PC-3 (cell line): ENCODE data around the gene KCNK16. TPM values are rescaled to one million over a fixed set of nuclear protein-coding genes. Genes with fewer than 3 reads are reported as not detected.

Experiments used
- ATAC-seq: fragments of 200-7000 bp; cut with Tn5 transposase; 2 replicates; pipeline ENCODE4 v1.9.1; 2020; ENCODE audit warnings: mild to moderate bottlenecking, moderate library complexity
- BruUV-seq: library from RNA; stranded (reverse); fragments of 400-500 nt; replicated peaks from 2 replicates; lab custom pipeline; 2021; lab: Mats Ljungman, UMichigan
- CTCF ChIA-PET: fragments of 300-600 bp; sonication (Branson Sonifier 250); formaldehyde crosslinking; loops from one replicate; lab custom pipeline; 2022; ENCODE audit warnings: antibody characterized with exemption; lab: Charles Lee
- POLR2A ChIA-PET: fragments of 300-600 bp; sonication (Branson Sonifier 250); formaldehyde crosslinking; loops from one replicate; lab custom pipeline; 2022; ENCODE audit warnings: antibody characterized with exemption; ENCODE audit not compliant: unreplicated experiment; lab: Charles Lee
- DNase-seq: peaks from one replicate; pipeline ENCODE4 v3.0.0-alpha.2; 2015
- H2AFZ ChIP-seq: fragments of 300-600 bp; sonication (generic); 2 replicates; pipeline ENCODE4 v1.6.0; 2016; ENCODE audit warnings: antibody characterized with exemption, low read length
- H3F3A ChIP-seq: fragments of 300-600 bp; sonication (generic); one replicate; pipeline ENCODE4 v1.6.0; 2017; ENCODE audit warnings: antibody characterized with exemption, low read length, control low read depth, mild to moderate bottlenecking; ENCODE audit not compliant: unreplicated experiment
- H3K27ac ChIP-seq: fragments of 300-600 bp; sonication (generic); 2 replicates; pipeline ENCODE4 v1.5.1; 2016; ENCODE audit warnings: mild to moderate bottlenecking, low read length
- H3K27me3 ChIP-seq: fragments of 300-600 bp; sonication (generic); 2 replicates; pipeline ENCODE4 v1.6.1; 2016; ENCODE audit warnings: low read length, mixed read lengths
- H3K36me3 ChIP-seq: fragments of 300-600 bp; sonication (generic); 2 replicates; pipeline ENCODE4 v1.6.1; 2016; ENCODE audit warnings: low read depth, mixed run types, low read length, mixed read lengths
- H3K4me1 ChIP-seq: fragments of 300-600 bp; sonication (generic); 2 replicates; pipeline ENCODE4 v1.5.1; 2016; ENCODE audit warnings: low read length; ENCODE audit not compliant: insufficient read depth
- H3K4me2 ChIP-seq: fragments of 300-600 bp; sonication (generic); 2 replicates; pipeline ENCODE4 v1.6.0; 2016; ENCODE audit warnings: low read length
- H3K4me3 ChIP-seq: fragments of 300-600 bp; sonication (generic); 2 replicates; pipeline ENCODE4 v1.5.1; 2016; ENCODE audit warnings: mild to moderate bottlenecking, low read length, mixed read lengths
- H3K79me2 ChIP-seq: fragments of 300-600 bp; sonication (generic); 2 replicates; pipeline ENCODE4 v1.6.1; 2017; ENCODE audit warnings: low read length, mixed read lengths
- H3K9ac ChIP-seq: fragments of 300-600 bp; sonication (generic); 2 replicates; pipeline ENCODE4 v1.6.0; 2016; ENCODE audit warnings: mild to moderate bottlenecking, low read length
- H3K9me2 ChIP-seq: fragments of 300-600 bp; sonication (generic); replicated peaks from 2 replicates; pipeline ENCODE4 v1.6.1; 2016; ENCODE audit warnings: mixed run types, low read length, mixed read lengths
- H3K9me3 ChIP-seq: fragments of 300-600 bp; sonication (generic); 2 replicates; pipeline ENCODE4 v1.6.1; 2016; ENCODE audit warnings: low read length, mixed read lengths
- H4K20me1 ChIP-seq: fragments of 300-600 bp; sonication (generic); 2 replicates; pipeline ENCODE4 v1.6.1; 2016; ENCODE audit warnings: low read length, mixed read lengths
- EZH2 ChIP-seq: fragments of 300-600 bp; sonication (generic); IDR thresholded peaks from one replicate; pipeline ENCODE4 v1.6.1; 2017; ENCODE audit warnings: antibody characterized with exemption, mild to moderate bottlenecking, low read length; ENCODE audit not compliant: unreplicated experiment
- EZH2phosphoT487 ChIP-seq: fragments of 300-600 bp; sonication (generic); IDR thresholded peaks from 2 replicates; pipeline ENCODE4 v1.6.1; 2018; ENCODE audit warnings: mild to moderate bottlenecking, antibody characterized with exemption, low read length, borderline replicate concordance
- intact Hi-C: fragments of 100-400 bp; cut with micrococcal nuclease; formaldehyde crosslinking; loops from 2 replicates; pipeline ENCODE4 v1.9.0; 2023
- total RNA-seq: library from RNA; depleted of rRNA; stranded (reverse); fragments of >200 nt; gene quantifications from 2 replicates; pipeline ENCODE4 v1.2.3, GENCODE V29; 2014
- TF ChIP-seq, protein P1 (sequence below): fragments of 300-600 bp; sonication (generic); conservative IDR thresholded peaks from 2 replicates; pipeline ENCODE4 v1.5.1; 2017; ENCODE audit warnings: antibody characterized with exemption, low read depth, mild to moderate bottlenecking, low read length

The KCNK16 gene
- total RNA-seq, 1 experiment from 2014 or later: not detected

DNA sequence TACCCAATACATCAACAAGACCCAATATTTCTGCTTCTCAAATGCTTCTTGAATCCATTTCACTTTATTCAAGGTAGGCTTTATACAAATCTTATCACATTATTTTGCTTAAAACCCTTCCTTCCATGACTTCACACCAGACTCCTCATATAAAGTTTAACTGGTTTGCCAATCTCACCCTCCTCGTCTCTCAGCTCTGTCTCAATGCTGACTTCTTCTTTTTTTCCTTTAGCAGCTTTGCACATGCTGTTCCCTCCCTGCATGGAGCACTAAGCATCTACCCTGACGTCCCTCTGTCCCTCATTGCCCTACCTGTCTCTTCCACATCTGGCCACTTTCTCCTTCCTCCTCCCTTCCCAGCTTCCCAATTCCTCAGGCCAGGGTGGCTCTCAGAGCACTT, 39.7 kb downstream of the KCNK16 start:
- Histone ChIP-seq H3K9ac (no peak overlapping the region), H3F3A (no peaks in the 10 kb centered on the region), H4K20me1 (no peaks in the 10 kb centered on the region), H3K4me1 (peaks cover 20% of the 10 kb centered on the region), H2AFZ (no peak overlapping the region), H3K36me3 (no peaks in the 10 kb centered on the region), H3K4me3 (no peak overlapping the region), H3K27me3 (no peaks in the 10 kb centered on the region), H3K4me2 (no peak overlapping the region), H3K9me3 (no peaks in the 10 kb centered on the region), H3K27ac (no peak overlapping the region), H3K9me2 (no peaks in the 10 kb centered on the region), H3K79me2 (no peaks in the 10 kb centered on the region)
- TF ChIP-seq EZH2phosphoT487 (no peak), EZH2 (no peak)
- TF ChIP-seq, protein P1, sequence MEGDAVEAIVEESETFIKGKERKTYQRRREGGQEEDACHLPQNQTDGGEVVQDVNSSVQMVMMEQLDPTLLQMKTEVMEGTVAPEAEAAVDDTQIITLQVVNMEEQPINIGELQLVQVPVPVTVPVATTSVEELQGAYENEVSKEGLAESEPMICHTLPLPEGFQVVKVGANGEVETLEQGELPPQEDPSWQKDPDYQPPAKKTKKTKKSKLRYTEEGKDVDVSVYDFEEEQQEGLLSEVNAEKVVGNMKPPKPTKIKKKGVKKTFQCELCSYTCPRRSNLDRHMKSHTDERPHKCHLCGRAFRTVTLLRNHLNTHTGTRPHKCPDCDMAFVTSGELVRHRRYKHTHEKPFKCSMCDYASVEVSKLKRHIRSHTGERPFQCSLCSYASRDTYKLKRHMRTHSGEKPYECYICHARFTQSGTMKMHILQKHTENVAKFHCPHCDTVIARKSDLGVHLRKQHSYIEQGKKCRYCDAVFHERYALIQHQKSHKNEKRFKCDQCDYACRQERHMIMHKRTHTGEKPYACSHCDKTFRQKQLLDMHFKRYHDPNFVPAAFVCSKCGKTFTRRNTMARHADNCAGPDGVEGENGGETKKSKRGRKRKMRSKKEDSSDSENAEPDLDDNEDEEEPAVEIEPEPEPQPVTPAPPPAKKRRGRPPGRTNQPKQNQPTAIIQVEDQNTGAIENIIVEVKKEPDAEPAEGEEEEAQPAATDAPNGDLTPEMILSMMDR: no peak
- no peak for DNase-seq
- BruUV-seq: no TSS peak
- intact Hi-C loops: no loop called here
- POLR2A ChIA-PET: no interaction called here
- CTCF ChIA-PET: no interaction called here
- no peak for ATAC-seq

DNA sequence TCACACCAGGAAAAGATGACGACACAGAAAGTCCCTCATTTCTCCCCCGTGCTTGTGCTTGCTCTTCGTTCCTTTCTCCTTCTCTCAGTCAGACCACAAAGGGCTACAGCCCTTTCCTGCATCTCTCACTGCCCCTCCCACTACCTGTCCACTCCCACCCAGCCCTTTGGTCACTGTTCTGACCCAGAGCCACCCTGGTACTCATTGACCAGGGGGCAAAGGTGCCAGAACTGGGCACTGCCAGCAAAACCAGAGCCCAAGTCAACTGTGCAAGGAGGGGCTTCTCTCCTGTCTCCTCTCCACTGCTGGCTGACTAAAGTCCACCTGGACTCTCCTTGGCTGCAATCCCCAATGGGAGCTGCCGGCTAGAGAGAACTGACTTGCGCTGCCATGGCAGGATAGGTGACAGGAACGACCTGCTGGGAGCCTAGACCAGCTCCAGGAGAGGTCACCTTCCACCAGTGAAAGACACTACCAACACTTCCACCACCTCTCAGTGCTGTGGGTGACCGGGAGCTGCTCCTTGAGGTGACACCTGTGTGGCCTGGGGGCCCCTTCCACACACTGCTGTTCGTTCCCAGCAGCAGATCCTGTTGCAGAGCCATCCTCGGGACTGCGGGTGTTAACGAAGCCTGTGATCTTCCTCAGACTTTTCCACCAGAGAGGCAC, 41.1 kb downstream of the KCNK16 start:
- H2AFZ ChIP-seq: no peak overlapping the region
- no peak for TF ChIP-seq EZH2
- TF ChIP-seq, protein P1: no peak
- no peak for TF ChIP-seq EZH2phosphoT487
- no peaks in the 10 kb centered on the region for H3K36me3 ChIP-seq
- no peak overlapping the region for H3K27ac ChIP-seq
- no peaks in the 10 kb centered on the region for H3F3A ChIP-seq
- H3K27me3 ChIP-seq: no peaks in the 10 kb centered on the region
- DNase-seq: no peak
- ATAC-seq: no peak
- no peak overlapping the region for H3K4me3 ChIP-seq
- H3K9me2 ChIP-seq: no peaks in the 10 kb centered on the region
- H4K20me1 ChIP-seq: no peaks in the 10 kb centered on the region
- no peak overlapping the region for H3K4me2 ChIP-seq
- CTCF ChIA-PET: no interaction called here
- no peaks in the 10 kb centered on the region for H3K79me2 ChIP-seq
- no peak overlapping the region for H3K9ac ChIP-seq
- peaks cover 20% of the 10 kb centered on the region for H3K4me1 ChIP-seq
- BruUV-seq: no TSS peak
- no peaks in the 10 kb centered on the region for H3K9me3 ChIP-seq
- intact Hi-C loops: no loop called here
- POLR2A ChIA-PET: no interaction called here

DNA sequence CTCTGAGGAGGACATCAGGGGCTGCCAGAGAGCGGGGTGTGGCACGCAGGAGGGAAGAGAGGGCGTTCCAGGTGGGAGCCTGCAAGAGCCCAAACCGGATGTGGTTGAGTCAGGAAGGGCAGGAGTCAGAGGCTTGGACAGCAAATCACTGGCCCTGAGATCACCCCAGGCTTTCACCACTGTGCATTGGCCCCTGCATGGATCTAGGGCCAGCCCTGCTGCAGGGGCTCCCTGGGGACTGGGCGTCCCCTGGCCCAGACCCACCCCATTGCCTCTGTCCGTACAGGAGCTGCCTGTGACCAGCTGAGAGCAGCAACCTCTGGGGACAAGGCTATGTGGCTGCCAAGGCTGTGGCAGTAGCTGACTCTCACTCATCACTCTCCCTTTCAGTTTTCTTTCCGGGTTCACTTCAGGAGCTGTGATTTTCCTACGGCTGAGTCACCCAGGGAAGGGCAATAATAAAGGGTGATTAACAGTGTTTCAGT, 42.2 kb downstream of the KCNK16 start:
- Histone ChIP-seq H3K9me3 (no peaks in the 10 kb centered on the region), H3K4me1 (peaks cover 20% of the 10 kb centered on the region), H2AFZ (peak overlapping the region; percentile 65), H3K36me3 (no peaks in the 10 kb centered on the region), H3F3A (no peaks in the 10 kb centered on the region), H3K27ac (peak overlapping the region; percentile 87), H3K9me2 (no peaks in the 10 kb centered on the region), H3K27me3 (no peaks in the 10 kb centered on the region), H3K79me2 (no peaks in the 10 kb centered on the region), H3K4me3 (peak overlapping the region; percentile 32; the same call in 1 of the 2 replicates), H4K20me1 (no peaks in the 10 kb centered on the region), H3K4me2 (peak overlapping the region; percentile 64), H3K9ac (peak overlapping the region; percentile 38)
- DNase-seq: peak; percentile 86
- ATAC-seq: peak; percentile 64
- CTCF ChIA-PET: interaction anchor here (0.5 kb wide), 1 partner anchor 308 kb away, joined by 3 read pairs; no protein-coding TSS in a partner anchor
- BruUV-seq: no TSS peak
- POLR2A ChIA-PET: no interaction called here
- intact Hi-C loops: no loop called here
- TF ChIP-seq, protein P1: no peak
